Ovary (tissue), 10 donors: ENCODE results near the gene FGF6. TPM values are rescaled to one million over a fixed set of nuclear protein-coding genes. Genes with fewer than 3 reads are reported as not detected.

Source experiments
- DNase-seq, 5 donors: peaks; one replicate each; pipeline ENCODE4 v3.0.0-alpha.2; 2019 to 2020
- H3K27ac ChIP-seq, 2 donors: fragments of 200-600 bp; one replicate each; pipeline versions ENCODE4 v1.5.1 to v1.8.0; 2019 to 2022
- H3K27me3 ChIP-seq: fragments of 200-600 bp; one replicate; pipeline ENCODE4 v1.8.0; 2022
- H3K36me3 ChIP-seq: fragments of 200-600 bp; sonication (generic); one replicate; pipeline ENCODE4 v1.5.1; 2019
- H3K4me1 ChIP-seq: one replicate; pipeline ENCODE4 v1.8.1; 2013; ENCODE audit warnings: mild to moderate bottlenecking, moderate library complexity; ENCODE audit not compliant: insufficient read depth
- H3K4me3 ChIP-seq: fragments of 200-600 bp; sonication (generic); one replicate; pipeline ENCODE4 v1.5.1; 2017
- H3K9me3 ChIP-seq, 2 donors: fragments of 200-600 bp in 1 of 2; sonication (generic) in 1 of 2; one replicate each; pipeline versions ENCODE4 v1.5.1 to v1.8.1; 2013 to 2019; ENCODE audit warnings: mild to moderate bottlenecking in 1 of 2, moderate library complexity in 1 of 2
- CTCF ChIP-seq, 3 donors: fragments of 450-650 bp in 2 of 3; fragments of 200-600 bp in 1 of 3; IDR thresholded peaks; one replicate each; pipeline versions ENCODE4 v1.5.1 to v1.8.0; 2016 to 2022; ENCODE audit warnings: antibody characterized with exemption in 3 of 3, mild to moderate bottlenecking in 1 of 3
- EP300 ChIP-seq: sonication (generic); formaldehyde crosslinking; IDR thresholded peaks from one replicate; pipeline ENCODE4 v1.6.1; 2017; ENCODE audit warnings: antibody characterized with exemption
- POLR2A ChIP-seq: fragments of 450-650 bp; IDR thresholded peaks from one replicate; pipeline ENCODE4 v1.6.1; 2017; ENCODE audit warnings: antibody characterized with exemption, mild to moderate bottlenecking, moderate library complexity
- WGBS, 3 donors: extraction: QIAGEN DNeasy Blood & Tissue Kit in 1 of 3; methylation state at CpG; one replicate each; pipeline versions ENCODE4 v1.1.5 to v1.1.7; 2013 to 2017; 5-methylcytosine and 5-hydroxymethylcytosine counted together
- intact Hi-C, 4 donors: fragments of 100-400 bp; cut with DNase I; formaldehyde crosslinking; loops; one replicate each; pipeline versions ENCODE4 v1.11.0 to v1.15.1; 2022 to 2023
- long read RNA-seq, 3 donors: library from polyadenylated mRNA in 2 of 3; unstranded in 2 of 3; transcript quantifications; one replicate each; pipeline ENCODE4 v2.0.0 and lab custom pipeline, GENCODE V29; 2021 to 2026
- polyA plus RNA-seq, 2 donors: library from polyadenylated mRNA; stranded (reverse); fragments of 200-250 nt in 1 of 2; fragments of 350-450 nt in 1 of 2; fragmentation: Illumina TruSeq in 1 of 2; extraction: RNeasy Lipid Tissue Mini Kit (QIAGEN cat#74804) in 1 of 2; gene quantifications; one replicate each; pipeline ENCODE4 v1.2.3, GENCODE V29; 2013 to 2014
- total RNA-seq, 7 donors: library from RNA; depleted of rRNA in 2 of 7; stranded (reverse); fragments of >200 nt in 2 of 7; fragmentation: NEBNext Ultra II Directional in 3 of 7; extraction: Animal tissue kit (Norgen Biotek cat#: 25700) in 3 of 7; gene quantifications; one replicate each; pipeline versions ENCODE4 v1.1.0 to v1.2.4, GENCODE V29; 2016 to 2023
- donor health status: DM: no; HTN: no; CAD: no; lungs with moderate emphysema.
- donor health status: DM: no; HTN: no; CAD: no.
- donor health status: Bipolar disorder and iron deficiency.
- donor health status: DM: yes; HTN: yes; CAD: no.
- donor health status: DM: no; HTN: no; CAD: no.
- donor health status: DM: yes; HTN: yes; CAD: no.

Gene FGF6
- total RNA-seq (not detected), polyA plus RNA-seq (not detected)
- long read RNA-seq, donor 1, result 0 reads
- long read RNA-seq, donor 2, result 0 reads
- long read RNA-seq, donor 3, result 0 reads

- no peak for DNase-seq
- H3K9me3 ChIP-seq, result no peaks in the 10 kb centered on the region
- H3K4me3 ChIP-seq, result no peak within 1 kb of the TSS
- no peaks in the 10 kb centered on the region for H3K27me3 ChIP-seq
- no peaks in the 10 kb centered on the region for H3K4me1 ChIP-seq
- intact Hi-C loops, result no loop called here
- TF ChIP-seq CTCF (IDR thresholded peaks at IDR 0.05) (no peak), POLR2A (no peak), EP300 (no peak)
- no peaks in the 10 kb centered on the region for H3K36me3 ChIP-seq
- WGBS, 3 donors, result 83 to 87% (median 85%) methylated on average over 42 of the region's 42 CpGs
- no peak within 1 kb of the TSS for H3K27ac ChIP-seq
Measured at GRCh38 chr12:4445156-4446101, at the start of gene FGF6. Gene FGF6, minus strand, starts transcription at chr12:4445815. Its CDS starts 245 bp downstream, at chr12:4445570.

GRCh38 chr12:4490973-4491372 is 45.4 kb upstream of the FGF6 start:
- intact Hi-C loops, result no loop called here
- Histone ChIP-seq H3K27ac (no peak overlapping the region), H3K36me3 (no peaks in the 10 kb centered on the region), H3K4me1 (no peaks in the 10 kb centered on the region), H3K4me3 (no peak overlapping the region), H3K27me3 (no peaks in the 10 kb centered on the region), H3K9me3 (no peaks in the 10 kb centered on the region)
- no peak for DNase-seq
- WGBS, 3 donors, result 80 to 89% (median 88%) methylated on average over 1 of the region's 1 CpG
- TF ChIP-seq POLR2A (no peak), CTCF (IDR thresholded peaks at IDR 0.05) (no peak), EP300 (no peak)

GRCh38 chr12:4489556-4489955 is 43.9 kb upstream of the FGF6 start:
- no peaks in the 10 kb centered on the region for H3K27me3 ChIP-seq
- intact Hi-C loops, result no loop called here
- WGBS, 3 donors, result 92 to 94% (median 93%) methylated on average over 2 of the region's 2 CpGs

GRCh38 chr12:4486980-4487379 is 41.4 kb upstream of the FGF6 start:
- intact Hi-C loops, result no loop called here
- DNase-seq, result no peak
- H3K4me1 ChIP-seq, result no peaks in the 10 kb centered on the region
- H3K27me3 ChIP-seq, result no peaks in the 10 kb centered on the region
- H3K36me3 ChIP-seq, result no peaks in the 10 kb centered on the region
- H3K9me3 ChIP-seq, result no peaks in the 10 kb centered on the region
- WGBS, 3 donors, result 68 to 79% (median 73%) methylated on average over 2 of the region's 2 CpGs
- H3K27ac ChIP-seq, result no peak overlapping the region
- TF ChIP-seq CTCF (IDR thresholded peaks at IDR 0.05) (no peak), POLR2A (no peak), EP300 (no peak)
- H3K4me3 ChIP-seq, result no peak overlapping the region

More at GRCh38 chr12:4489556-4489955, 43.9 kb upstream of the FGF6 start:
- TF ChIP-seq CTCF (IDR thresholded peaks at IDR 0.05) (no peak), EP300 (no peak), POLR2A (no peak)
- no peaks in the 10 kb centered on the region for H3K4me1 ChIP-seq
- H3K27ac ChIP-seq, result no peak overlapping the region
- no peaks in the 10 kb centered on the region for H3K9me3 ChIP-seq
- no peaks in the 10 kb centered on the region for H3K36me3 ChIP-seq
- H3K4me3 ChIP-seq, result no peak overlapping the region
- DNase-seq, result no peak
